HEK293 (cell line): ENCODE results near the gene POLR3B.

Experiments used
- BCL11B ChIP-seq: fragments of 450-650 bp; formaldehyde crosslinking; IDR thresholded peaks from 2 replicates; pipeline ENCODE4 v1.5.1; 2016; ENCODE audit warnings: low read depth, missing biosample characterization, missing genetic modification characterization
- HOXD13 ChIP-seq: sonication (generic); formaldehyde crosslinking; IDR thresholded peaks from 2 replicates; pipeline ENCODE4 v1.8.0; 2022; ENCODE audit warnings: missing genetic modification reagents, borderline replicate concordance
- OVOL3 ChIP-seq: fragments of 450-650 bp; formaldehyde crosslinking; IDR thresholded peaks from 2 replicates; pipeline ENCODE4 v1.5.1; 2016; ENCODE audit warnings: missing biosample characterization, missing genetic modification characterization
- PRDM1 ChIP-seq: fragments of 450-650 bp; formaldehyde crosslinking; IDR thresholded peaks from 2 replicates; pipeline ENCODE4; 2016; ENCODE audit warnings: missing biosample characterization, missing genetic modification characterization
- WT1 ChIP-seq: fragments of 450-650 bp; formaldehyde crosslinking; IDR thresholded peaks from 2 replicates; pipeline ENCODE4 v1.5.1; 2016; ENCODE audit warnings: missing biosample characterization, missing genetic modification characterization
- YY2 ChIP-seq: fragments of 450-650 bp; formaldehyde crosslinking; IDR thresholded peaks from 2 replicates; pipeline ENCODE4 v1.5.1; 2016; ENCODE audit warnings: missing biosample characterization, missing genetic modification characterization
- ZNF148 ChIP-seq: fragments of 450-650 bp; formaldehyde crosslinking; IDR thresholded peaks from 2 replicates; pipeline ENCODE4 v1.5.0; 2017; ENCODE audit warnings: missing biosample characterization, missing genetic modification characterization, borderline replicate concordance
- ZNF174 ChIP-seq: fragments of 450-650 bp; formaldehyde crosslinking; IDR thresholded peaks from 2 replicates; pipeline ENCODE4 v1.5.0; 2017; ENCODE audit warnings: missing biosample characterization, mild to moderate bottlenecking, missing genetic modification characterization
- ZNF19 ChIP-seq: fragments of 450-650 bp; formaldehyde crosslinking; IDR thresholded peaks from 2 replicates; pipeline ENCODE4; 2016; ENCODE audit warnings: missing biosample characterization, missing genetic modification characterization, low read depth
- ZNF214 ChIP-seq: fragments of 450-650 bp; formaldehyde crosslinking; IDR thresholded peaks from 2 replicates; pipeline ENCODE4 v1.5.1; 2017; ENCODE audit warnings: missing biosample characterization, mild to moderate bottlenecking, missing genetic modification characterization, borderline replicate concordance
- ZNF223 ChIP-seq: fragments of 450-650 bp; formaldehyde crosslinking; IDR thresholded peaks from 2 replicates; pipeline ENCODE4 v1.5.1; 2016; ENCODE audit warnings: missing biosample characterization, missing genetic modification characterization
- ZNF248 ChIP-seq: fragments of 450-650 bp; formaldehyde crosslinking; IDR thresholded peaks from 2 replicates; pipeline ENCODE4 v1.5.1; 2017; ENCODE audit warnings: missing biosample characterization, missing genetic modification characterization
- ZNF335 ChIP-seq: fragments of 450-650 bp; formaldehyde crosslinking; conservative IDR thresholded peaks from 2 replicates; pipeline ENCODE4 v1.5.1; 2016; ENCODE audit warnings: missing biosample characterization, missing genetic modification characterization
- ZNF394 ChIP-seq: fragments of 450-650 bp; formaldehyde crosslinking; IDR thresholded peaks from 2 replicates; pipeline ENCODE4 v1.5.1; 2016; ENCODE audit warnings: missing biosample characterization, missing genetic modification characterization, mild to moderate bottlenecking, moderate library complexity, borderline replicate concordance
- ZNF416 ChIP-seq: fragments of 450-650 bp; formaldehyde crosslinking; IDR thresholded peaks from 2 replicates; pipeline ENCODE4 v1.5.1; 2016; ENCODE audit warnings: missing biosample characterization, missing genetic modification characterization
- ZNF518A ChIP-seq: fragments of 450-650 bp; formaldehyde crosslinking; conservative IDR thresholded peaks from 2 replicates; pipeline ENCODE4 v1.5.1; 2016; ENCODE audit warnings: low read depth, missing biosample characterization, missing genetic modification characterization
- ZNF544 ChIP-seq: fragments of 450-650 bp; formaldehyde crosslinking; IDR thresholded peaks from 2 replicates; pipeline ENCODE4 v1.5.0; 2017; ENCODE audit warnings: missing biosample characterization, missing genetic modification characterization
- ZNF548 ChIP-seq: fragments of 450-650 bp; formaldehyde crosslinking; IDR thresholded peaks from 2 replicates; pipeline ENCODE4 v1.5.1; 2016; ENCODE audit warnings: missing biosample characterization, missing genetic modification characterization
- ZNF596 ChIP-seq: fragments of 450-650 bp; IDR thresholded peaks from 2 replicates; pipeline ENCODE4 v1.5.0; 2018; ENCODE audit warnings: missing biosample characterization, mild to moderate bottlenecking, missing genetic modification characterization, moderate library complexity
- TF ChIP-seq, protein P1 (sequence below): fragments of 450-650 bp; formaldehyde crosslinking; IDR thresholded peaks from 2 replicates; pipeline ENCODE4 v1.5.1; 2016; ENCODE audit warnings: missing biosample characterization, missing genetic modification characterization
- TF ChIP-seq, protein P2 (sequence below): fragments of 450-650 bp; formaldehyde crosslinking; IDR thresholded peaks from 2 replicates; pipeline ENCODE4 v1.5.1; 2016; ENCODE audit warnings: missing biosample characterization, missing genetic modification characterization
- TF ChIP-seq, protein P3 (sequence below): fragments of 450-650 bp; formaldehyde crosslinking; IDR thresholded peaks from 2 replicates; pipeline ENCODE4 v1.5.1; 2017; ENCODE audit warnings: missing biosample characterization, missing genetic modification characterization
- TF ChIP-seq, protein P4 (sequence below): fragments of 450-650 bp; formaldehyde crosslinking; IDR thresholded peaks from 2 replicates; pipeline ENCODE4 v1.5.1; 2016; ENCODE audit warnings: missing biosample characterization, missing genetic modification characterization
- TF ChIP-seq, protein P5 (sequence below): IDR thresholded peaks from 2 replicates; pipeline ENCODE4 v1.6.1; 2011; ENCODE audit warnings: mild to moderate bottlenecking, low read depth, low read length, borderline replicate concordance

Gene POLR3B

DNA sequence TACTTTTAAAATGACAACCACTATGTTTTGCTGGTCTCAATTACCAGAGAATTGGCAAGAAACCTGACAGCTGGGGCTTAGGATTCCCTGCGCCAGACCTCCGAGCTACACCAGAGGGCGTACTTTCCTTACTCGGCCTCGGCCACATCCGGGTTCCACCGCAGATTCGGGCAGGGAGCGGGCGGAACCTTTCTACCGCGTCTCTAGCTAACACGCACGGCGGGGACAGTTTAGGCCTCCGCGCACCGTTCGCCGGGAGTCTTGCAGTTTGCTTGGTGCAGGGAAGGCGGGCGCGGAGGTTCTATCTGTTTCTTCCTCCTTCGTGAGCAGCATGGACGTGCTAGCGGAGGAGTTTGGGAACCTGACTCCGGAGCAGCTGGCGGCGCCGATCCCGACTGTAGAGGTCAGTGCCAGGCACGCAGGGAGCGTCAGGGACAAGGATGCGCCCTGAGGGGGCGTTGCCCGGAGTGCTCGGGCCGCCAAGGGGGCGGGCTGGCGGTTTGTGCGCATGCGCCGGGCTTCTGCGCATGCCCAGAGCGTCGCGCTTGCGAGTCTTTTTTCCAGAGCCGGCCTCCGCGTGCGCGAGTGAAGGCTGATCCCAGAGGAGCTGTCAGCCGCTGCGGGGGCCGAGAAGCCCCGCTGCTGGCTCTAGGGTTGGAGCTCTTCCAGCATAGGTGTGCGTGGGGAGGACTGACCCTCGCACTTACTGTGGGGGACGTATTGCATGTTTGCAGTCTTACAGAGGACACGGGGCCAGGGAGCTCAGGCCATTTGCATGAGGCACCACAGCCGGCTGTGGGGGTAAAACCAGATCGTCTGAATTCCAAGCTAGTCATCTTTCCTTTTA lies at the start of gene POLR3B (continued):
- TF ChIP-seq ZNF19 (tag by site-specific recombination) = no peak
- TF ChIP-seq ZNF174 (tag by site-specific recombination) = no peak
- TF ChIP-seq WT1 = peak; percentile 67
- TF ChIP-seq ZNF416 (tag by site-specific recombination) = no peak
- TF ChIP-seq, protein P1, sequence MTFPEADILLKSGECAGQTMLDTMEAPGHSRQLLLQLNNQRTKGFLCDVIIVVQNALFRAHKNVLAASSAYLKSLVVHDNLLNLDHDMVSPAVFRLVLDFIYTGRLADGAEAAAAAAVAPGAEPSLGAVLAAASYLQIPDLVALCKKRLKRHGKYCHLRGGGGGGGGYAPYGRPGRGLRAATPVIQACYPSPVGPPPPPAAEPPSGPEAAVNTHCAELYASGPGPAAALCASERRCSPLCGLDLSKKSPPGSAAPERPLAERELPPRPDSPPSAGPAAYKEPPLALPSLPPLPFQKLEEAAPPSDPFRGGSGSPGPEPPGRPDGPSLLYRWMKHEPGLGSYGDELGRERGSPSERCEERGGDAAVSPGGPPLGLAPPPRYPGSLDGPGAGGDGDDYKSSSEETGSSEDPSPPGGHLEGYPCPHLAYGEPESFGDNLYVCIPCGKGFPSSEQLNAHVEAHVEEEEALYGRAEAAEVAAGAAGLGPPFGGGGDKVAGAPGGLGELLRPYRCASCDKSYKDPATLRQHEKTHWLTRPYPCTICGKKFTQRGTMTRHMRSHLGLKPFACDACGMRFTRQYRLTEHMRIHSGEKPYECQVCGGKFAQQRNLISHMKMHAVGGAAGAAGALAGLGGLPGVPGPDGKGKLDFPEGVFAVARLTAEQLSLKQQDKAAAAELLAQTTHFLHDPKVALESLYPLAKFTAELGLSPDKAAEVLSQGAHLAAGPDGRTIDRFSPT (tag by site-specific recombination) = peak; percentile 91
- TF ChIP-seq ZNF223 = no peak
- no peak for TF ChIP-seq HOXD13 (CRISPR knock-in tag)
- TF ChIP-seq ZNF335 (tag by site-specific recombination) = peak; percentile 94
- no peak for TF ChIP-seq ZNF248 (tag by site-specific recombination)
- TF ChIP-seq ZNF548 (tag by site-specific recombination) = no peak
- TF ChIP-seq, protein P2, sequence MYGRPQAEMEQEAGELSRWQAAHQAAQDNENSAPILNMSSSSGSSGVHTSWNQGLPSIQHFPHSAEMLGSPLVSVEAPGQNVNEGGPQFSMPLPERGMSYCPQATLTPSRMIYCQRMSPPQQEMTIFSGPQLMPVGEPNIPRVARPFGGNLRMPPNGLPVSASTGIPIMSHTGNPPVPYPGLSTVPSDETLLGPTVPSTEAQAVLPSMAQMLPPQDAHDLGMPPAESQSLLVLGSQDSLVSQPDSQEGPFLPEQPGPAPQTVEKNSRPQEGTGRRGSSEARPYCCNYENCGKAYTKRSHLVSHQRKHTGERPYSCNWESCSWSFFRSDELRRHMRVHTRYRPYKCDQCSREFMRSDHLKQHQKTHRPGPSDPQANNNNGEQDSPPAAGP (tag by site-specific recombination) = peak; percentile 94
- peak; percentile 67 for TF ChIP-seq ZNF518A
- peak; percentile 69; the same call in 1 of the 2 replicates for TF ChIP-seq OVOL3 (tag by site-specific recombination)
- TF ChIP-seq PRDM1 (tag by site-specific recombination) = no peak
- TF ChIP-seq, protein P3, sequence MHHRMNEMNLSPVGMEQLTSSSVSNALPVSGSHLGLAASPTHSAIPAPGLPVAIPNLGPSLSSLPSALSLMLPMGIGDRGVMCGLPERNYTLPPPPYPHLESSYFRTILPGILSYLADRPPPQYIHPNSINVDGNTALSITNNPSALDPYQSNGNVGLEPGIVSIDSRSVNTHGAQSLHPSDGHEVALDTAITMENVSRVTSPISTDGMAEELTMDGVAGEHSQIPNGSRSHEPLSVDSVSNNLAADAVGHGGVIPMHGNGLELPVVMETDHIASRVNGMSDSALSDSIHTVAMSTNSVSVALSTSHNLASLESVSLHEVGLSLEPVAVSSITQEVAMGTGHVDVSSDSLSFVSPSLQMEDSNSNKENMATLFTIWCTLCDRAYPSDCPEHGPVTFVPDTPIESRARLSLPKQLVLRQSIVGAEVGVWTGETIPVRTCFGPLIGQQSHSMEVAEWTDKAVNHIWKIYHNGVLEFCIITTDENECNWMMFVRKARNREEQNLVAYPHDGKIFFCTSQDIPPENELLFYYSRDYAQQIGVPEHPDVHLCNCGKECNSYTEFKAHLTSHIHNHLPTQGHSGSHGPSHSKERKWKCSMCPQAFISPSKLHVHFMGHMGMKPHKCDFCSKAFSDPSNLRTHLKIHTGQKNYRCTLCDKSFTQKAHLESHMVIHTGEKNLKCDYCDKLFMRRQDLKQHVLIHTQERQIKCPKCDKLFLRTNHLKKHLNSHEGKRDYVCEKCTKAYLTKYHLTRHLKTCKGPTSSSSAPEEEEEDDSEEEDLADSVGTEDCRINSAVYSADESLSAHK = peak; percentile 69
- TF ChIP-seq ZNF544 (tag by site-specific recombination) = no peak
- 0 out of 2 replicates have a peak, but pooled peaks have one; percentile 29 for TF ChIP-seq BCL11B (tag by site-specific recombination)
- TF ChIP-seq, protein P4, sequence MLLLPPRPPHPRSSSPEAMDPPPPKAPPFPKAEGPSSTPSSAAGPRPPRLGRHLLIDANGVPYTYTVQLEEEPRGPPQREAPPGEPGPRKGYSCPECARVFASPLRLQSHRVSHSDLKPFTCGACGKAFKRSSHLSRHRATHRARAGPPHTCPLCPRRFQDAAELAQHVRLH (tag by site-specific recombination) = peak; percentile 92
- TF ChIP-seq ZNF214 (tag by site-specific recombination) = no peak
- peak; percentile 93 for TF ChIP-seq ZNF394 (tag by site-specific recombination)
- TF ChIP-seq ZNF596 (tag by site-specific recombination) = no peak
- TF ChIP-seq YY2 (tag by site-specific recombination) = no peak; the same call in 1 of the 2 replicates
- TF ChIP-seq, protein P5, sequence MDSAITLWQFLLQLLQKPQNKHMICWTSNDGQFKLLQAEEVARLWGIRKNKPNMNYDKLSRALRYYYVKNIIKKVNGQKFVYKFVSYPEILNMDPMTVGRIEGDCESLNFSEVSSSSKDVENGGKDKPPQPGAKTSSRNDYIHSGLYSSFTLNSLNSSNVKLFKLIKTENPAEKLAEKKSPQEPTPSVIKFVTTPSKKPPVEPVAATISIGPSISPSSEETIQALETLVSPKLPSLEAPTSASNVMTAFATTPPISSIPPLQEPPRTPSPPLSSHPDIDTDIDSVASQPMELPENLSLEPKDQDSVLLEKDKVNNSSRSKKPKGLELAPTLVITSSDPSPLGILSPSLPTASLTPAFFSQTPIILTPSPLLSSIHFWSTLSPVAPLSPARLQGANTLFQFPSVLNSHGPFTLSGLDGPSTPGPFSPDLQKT = no peak
- no peak for TF ChIP-seq ZNF148
